HepG2 (cell line): ENCODE data around the gene PRDM8. TPM values are rescaled to one million over a fixed set of nuclear protein-coding genes. Genes with fewer than 3 reads are reported as not detected.

Source experiments
- ATAC-seq: fragments of 200-7000 bp; cut with Tn5 transposase; 3 replicates; pipeline ENCODE4 v1.9.1; 2020; ENCODE audit warnings: mild to moderate bottlenecking, moderate library complexity
- BruUV-seq: library from RNA; stranded (reverse); fragments of 400-500 nt; replicated peaks from 2 replicates; lab custom pipeline; 2021; lab: Mats Ljungman, UMichigan
- CTCF ChIA-PET: fragments of 300-600 bp; formaldehyde crosslinking; extraction: SDS; loops from one replicate; lab custom pipeline; 2021; ENCODE audit warnings: low total read pairs, inconsistent platforms, low intra/inter-chr PET ratio; lab: Yijun Ruan, JAX
- POLR2A ChIA-PET: fragments of 350-600 bp; sonication (Branson Sonifier 250); formaldehyde crosslinking; loops from one replicate; lab custom pipeline; 2020; ENCODE audit warnings: antibody characterized with exemption, inconsistent platforms; lab: Yijun Ruan, JAX
- DNase-seq: peaks from one replicate; pipeline ENCODE4 v3.0.0-alpha.2; 2015; ENCODE audit warnings: low spot score
- FAIRE-seq: peaks from 3 replicates; lab custom pipeline; 2011; peaks lifted over from hg19 to GRCh38; lab: Jason Lieb, UNC
- H2AFZ ChIP-seq: one replicate; pipeline ENCODE4 v1.6.1; 2011; ENCODE audit warnings: low read length, inconsistent platforms
- H3K27ac ChIP-seq: fragments of 300-600 bp; 3 replicates; pipeline ENCODE4 v1.8.0; 2011; ENCODE audit warnings: mixed run types, mild to moderate bottlenecking, mixed read lengths, low read length, inconsistent platforms; ENCODE audit not compliant: insufficient read depth; ENCODE audit errors: extremely low read length
- H3K27me3 ChIP-seq, 2 experiments: fragments of 200-600 bp in 1 of 2; 2 replicates in 1 of 2; 3 replicates in 1 of 2; pipeline versions ENCODE4 v1.6.0 to v1.8.0; 2011; ENCODE audit warnings: low read length in 2 of 2, mild to moderate bottlenecking in 2 of 2, moderate library complexity in 2 of 2, inconsistent platforms in 1 of 2; ENCODE audit not compliant: insufficient read depth in 2 of 2, control insufficient read depth in 1 of 2
- H3K36me3 ChIP-seq, 2 experiments: fragments of 200-600 bp in 1 of 2; replicated peaks in 1 of 2; 2 replicates in 1 of 2; 3 replicates in 1 of 2; pipeline versions ENCODE4 v1.5.1 to v1.8.0; 2011; ENCODE audit warnings: low read length in 2 of 2, inconsistent platforms in 1 of 2; ENCODE audit not compliant: insufficient read depth in 2 of 2, control insufficient read depth in 1 of 2
- H3K4me1 ChIP-seq: 2 replicates; pipeline ENCODE4 v1.5.1; 2012; ENCODE audit warnings: low read length, inconsistent platforms; ENCODE audit not compliant: insufficient read depth
- H3K4me2 ChIP-seq: 2 replicates; pipeline ENCODE4 v1.6.0; 2011; ENCODE audit warnings: low read depth, low read length, inconsistent platforms
- H3K4me3 ChIP-seq, 3 experiments: fragments of 200-600 bp in 1 of 3; sonication (generic), shearing (Covaris generic) in 1 of 3; replicated peaks in 1 of 3; 2 replicates each; pipeline ENCODE4 v1.5.1; 2011 to 2016; ENCODE audit warnings: low read length in 3 of 3, inconsistent platforms in 2 of 3, low read depth in 2 of 3, mild to moderate bottlenecking in 2 of 3, control low read depth in 1 of 3, mixed read lengths in 1 of 3; ENCODE audit not compliant: insufficient read depth in 1 of 3
- H3K79me2 ChIP-seq: one replicate; pipeline ENCODE4 v1.6.1; 2011; ENCODE audit warnings: low read length, inconsistent platforms; ENCODE audit not compliant: insufficient read depth
- H3K9ac ChIP-seq: 2 replicates; pipeline ENCODE4 v1.6.0; 2011; ENCODE audit warnings: mild to moderate bottlenecking, low read depth, low read length, inconsistent platforms; ENCODE audit not compliant: insufficient read depth
- H3K9me3 ChIP-seq: 2 replicates; pipeline ENCODE4 v1.5.1; 2012; ENCODE audit warnings: mild to moderate bottlenecking, low read length
- H4K20me1 ChIP-seq: 2 replicates; pipeline ENCODE4 v1.6.0; 2011; ENCODE audit warnings: inconsistent platforms, mild to moderate bottlenecking, low read length, moderate library complexity; ENCODE audit not compliant: insufficient read depth
- NFE2 ChIP-seq: sonication (generic); formaldehyde crosslinking; IDR thresholded peaks from 2 replicates; pipeline ENCODE4 v1.4.0; 2020; ENCODE audit warnings: missing genetic modification reagents
- NR2C2 ChIP-seq: sonication (generic); formaldehyde crosslinking; IDR thresholded peaks from 2 replicates; pipeline ENCODE4 v1.4.0; 2020; ENCODE audit warnings: missing genetic modification reagents, mild to moderate bottlenecking, moderate library complexity, borderline replicate concordance
- ZNF546 ChIP-seq: sonication (generic); formaldehyde crosslinking; conservative IDR thresholded peaks from 2 replicates; pipeline ENCODE4 v1.8.1; 2023; ENCODE audit warnings: mild to moderate bottlenecking, missing genetic modification reagents
- WGBS: methylation state at CpG from one replicate; pipeline ENCODE4 v1.1.6; 2017; ENCODE audit warnings: low lambda C conversion rate; 5-methylcytosine and 5-hydroxymethylcytosine counted together
- in situ Hi-C: cut with HindIII; loops from 2 replicates; pipeline ENCODE4 v1.10.0; 2017; ENCODE audit warnings: low pct_unique_long_range_greater_than_20kb; ENCODE audit not compliant: extremely low pct_ligation_motif_present
- intact Hi-C: fragments of 100-400 bp; cut with micrococcal nuclease; formaldehyde crosslinking; loops from one replicate; pipeline ENCODE4 v1.10.0; 2022; ENCODE audit not compliant: unreplicated experiment
- polyA plus RNA-seq, 8 experiments: library from polyadenylated mRNA; depleted of rRNA in 3 of 8; stranded (reverse) in 7 of 8; unstranded in 1 of 8; fragments of >200 nt; fragmentation: Illumina TruSeq in 4 of 8; extraction: Trizol in 4 of 8; gene quantifications; 2 replicates each; pipeline versions ENCODE4 v1.2.1 to v1.2.3, GENCODE V29; 2011 to 2016; ENCODE audit warnings: low read depth in 4 of 8, missing spikeins in 1 of 8, mixed read lengths in 1 of 8; ENCODE audit not compliant: insufficient read depth in 1 of 8
- total RNA-seq, 5 experiments: library from RNA; depleted of rRNA; stranded (reverse); fragments of >200 nt; fragmentation: Illumina TruSeq; extraction: Trizol; gene quantifications; 2 replicates each; pipeline ENCODE4 v1.2.3, GENCODE V29; 2016; ENCODE audit warnings: low read depth in 1 of 5
- TF ChIP-seq, protein P1 (sequence below): sonication (generic); formaldehyde crosslinking; IDR thresholded peaks from 2 replicates; pipeline ENCODE4 v1.9.0; 2022; ENCODE audit warnings: low read depth, missing genetic modification reagents
- TF ChIP-seq, protein P2 (sequence below): sonication (generic); formaldehyde crosslinking; IDR thresholded peaks from 2 replicates; pipeline ENCODE4 v1.4.0; 2020; ENCODE audit warnings: mild to moderate bottlenecking, missing genetic modification reagents, borderline replicate concordance

PRDM8 gene
- total and polyA plus RNA-seq, 2 of the 13 experiments (the other 11 are each of a cell fraction or from before 2014, with no cell fraction given) = 0.09 TPM; not detected in 1

DNA sequence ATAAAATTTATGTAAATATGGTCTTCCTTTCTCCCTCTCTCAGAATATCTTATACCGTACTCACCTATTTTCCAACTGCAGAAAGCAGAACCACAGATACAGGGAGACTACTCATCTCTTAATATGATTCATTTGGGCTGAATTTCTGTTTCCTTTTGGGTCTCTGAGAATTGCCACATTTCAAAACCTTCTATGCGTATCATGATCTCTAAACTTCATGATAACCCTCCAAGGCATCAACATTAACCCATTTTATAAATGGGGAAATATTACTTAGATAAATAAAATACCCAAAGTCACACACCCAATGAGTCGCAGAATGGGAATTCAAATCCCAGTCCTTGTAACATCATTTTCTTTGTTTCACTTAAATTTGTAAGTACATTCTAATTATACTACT, 16.6 kb upstream of the PRDM8 start:
- POLR2A ChIA-PET = no interaction called here
- H3K36me3 ChIP-seq = no peaks in the 10 kb centered on the region
- FAIRE-seq (no peak), DNase-seq (no peak), ATAC-seq (no peak)
- H4K20me1 ChIP-seq = no peaks in the 10 kb centered on the region
- CTCF ChIA-PET = no interaction called here
- no TSS peak for BruUV-seq
- no peak overlapping the region for H3K27ac ChIP-seq
- TF ChIP-seq NFE2 (no peak), ZNF546 (CRISPR knock-in tag) (no peak), NR2C2 (CRISPR knock-in tag) (no peak)
- TF ChIP-seq, protein P1, sequence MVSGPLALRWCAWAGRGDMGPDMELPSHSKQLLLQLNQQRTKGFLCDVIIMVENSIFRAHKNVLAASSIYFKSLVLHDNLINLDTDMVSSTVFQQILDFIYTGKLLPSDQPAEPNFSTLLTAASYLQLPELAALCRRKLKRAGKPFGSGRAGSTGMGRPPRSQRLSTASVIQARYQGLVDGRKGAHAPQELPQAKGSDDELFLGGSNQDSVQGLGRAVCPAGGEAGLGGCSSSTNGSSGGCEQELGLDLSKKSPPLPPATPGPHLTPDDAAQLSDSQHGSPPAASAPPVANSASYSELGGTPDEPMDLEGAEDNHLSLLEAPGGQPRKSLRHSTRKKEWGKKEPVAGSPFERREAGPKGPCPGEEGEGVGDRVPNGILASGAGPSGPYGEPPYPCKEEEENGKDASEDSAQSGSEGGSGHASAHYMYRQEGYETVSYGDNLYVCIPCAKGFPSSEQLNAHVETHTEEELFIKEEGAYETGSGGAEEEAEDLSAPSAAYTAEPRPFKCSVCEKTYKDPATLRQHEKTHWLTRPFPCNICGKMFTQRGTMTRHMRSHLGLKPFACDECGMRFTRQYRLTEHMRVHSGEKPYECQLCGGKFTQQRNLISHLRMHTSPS (CRISPR knock-in tag) = no peak
- TF ChIP-seq, protein P2, sequence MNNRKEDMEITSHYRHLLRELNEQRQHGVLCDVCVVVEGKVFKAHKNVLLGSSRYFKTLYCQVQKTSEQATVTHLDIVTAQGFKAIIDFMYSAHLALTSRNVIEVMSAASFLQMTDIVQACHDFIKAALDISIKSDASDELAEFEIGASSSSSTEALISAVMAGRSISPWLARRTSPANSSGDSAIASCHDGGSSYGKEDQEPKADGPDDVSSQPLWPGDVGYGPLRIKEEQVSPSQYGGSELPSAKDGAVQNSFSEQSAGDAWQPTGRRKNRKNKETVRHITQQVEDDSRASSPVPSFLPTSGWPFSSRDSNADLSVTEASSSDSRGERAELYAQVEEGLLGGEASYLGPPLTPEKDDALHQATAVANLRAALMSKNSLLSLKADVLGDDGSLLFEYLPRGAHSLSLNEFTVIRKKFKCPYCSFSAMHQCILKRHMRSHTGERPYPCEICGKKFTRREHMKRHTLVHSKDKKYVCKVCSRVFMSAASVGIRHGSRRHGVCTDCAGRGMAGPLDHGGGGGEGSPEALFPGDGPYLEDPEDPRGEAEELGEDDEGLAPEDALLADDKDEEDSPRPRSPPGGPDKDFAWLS (CRISPR knock-in tag) = no peak
- H3K9me3 ChIP-seq = no peaks in the 10 kb centered on the region
- in situ Hi-C loops (no loop called here), intact Hi-C loops (no loop called here)
- no peak overlapping the region for H3K4me2 ChIP-seq
- no peak overlapping the region for H2AFZ ChIP-seq
- no peak overlapping the region for H3K4me3 ChIP-seq
- no peaks in the 10 kb centered on the region for H3K79me2 ChIP-seq
- no peak overlapping the region for H3K9ac ChIP-seq
- peaks cover 4 to 34% of the 10 kb centered on the region in 2 experiments for H3K27me3 ChIP-seq
- WGBS = 62% methylated on average over 3 of the region's 3 CpGs
- H3K4me1 ChIP-seq = peaks cover 7% of the 10 kb centered on the region; the same call in 1 of the 2 replicates
